ENCODE measurements around the gene CORIN. TPM values are rescaled to one million over a fixed set of nuclear protein-coding genes. Genes with fewer than 3 reads are reported as not detected.
A peak's percentile ranks its signal among the peaks of the same experiment; 100 is the strongest.

The CORIN gene, protein sequence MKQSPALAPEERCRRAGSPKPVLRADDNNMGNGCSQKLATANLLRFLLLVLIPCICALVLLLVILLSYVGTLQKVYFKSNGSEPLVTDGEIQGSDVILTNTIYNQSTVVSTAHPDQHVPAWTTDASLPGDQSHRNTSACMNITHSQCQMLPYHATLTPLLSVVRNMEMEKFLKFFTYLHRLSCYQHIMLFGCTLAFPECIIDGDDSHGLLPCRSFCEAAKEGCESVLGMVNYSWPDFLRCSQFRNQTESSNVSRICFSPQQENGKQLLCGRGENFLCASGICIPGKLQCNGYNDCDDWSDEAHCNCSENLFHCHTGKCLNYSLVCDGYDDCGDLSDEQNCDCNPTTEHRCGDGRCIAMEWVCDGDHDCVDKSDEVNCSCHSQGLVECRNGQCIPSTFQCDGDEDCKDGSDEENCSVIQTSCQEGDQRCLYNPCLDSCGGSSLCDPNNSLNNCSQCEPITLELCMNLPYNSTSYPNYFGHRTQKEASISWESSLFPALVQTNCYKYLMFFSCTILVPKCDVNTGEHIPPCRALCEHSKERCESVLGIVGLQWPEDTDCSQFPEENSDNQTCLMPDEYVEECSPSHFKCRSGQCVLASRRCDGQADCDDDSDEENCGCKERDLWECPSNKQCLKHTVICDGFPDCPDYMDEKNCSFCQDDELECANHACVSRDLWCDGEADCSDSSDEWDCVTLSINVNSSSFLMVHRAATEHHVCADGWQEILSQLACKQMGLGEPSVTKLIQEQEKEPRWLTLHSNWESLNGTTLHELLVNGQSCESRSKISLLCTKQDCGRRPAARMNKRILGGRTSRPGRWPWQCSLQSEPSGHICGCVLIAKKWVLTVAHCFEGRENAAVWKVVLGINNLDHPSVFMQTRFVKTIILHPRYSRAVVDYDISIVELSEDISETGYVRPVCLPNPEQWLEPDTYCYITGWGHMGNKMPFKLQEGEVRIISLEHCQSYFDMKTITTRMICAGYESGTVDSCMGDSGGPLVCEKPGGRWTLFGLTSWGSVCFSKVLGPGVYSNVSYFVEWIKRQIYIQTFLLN
- not detected for polyA plus RNA-seq

DNA sequence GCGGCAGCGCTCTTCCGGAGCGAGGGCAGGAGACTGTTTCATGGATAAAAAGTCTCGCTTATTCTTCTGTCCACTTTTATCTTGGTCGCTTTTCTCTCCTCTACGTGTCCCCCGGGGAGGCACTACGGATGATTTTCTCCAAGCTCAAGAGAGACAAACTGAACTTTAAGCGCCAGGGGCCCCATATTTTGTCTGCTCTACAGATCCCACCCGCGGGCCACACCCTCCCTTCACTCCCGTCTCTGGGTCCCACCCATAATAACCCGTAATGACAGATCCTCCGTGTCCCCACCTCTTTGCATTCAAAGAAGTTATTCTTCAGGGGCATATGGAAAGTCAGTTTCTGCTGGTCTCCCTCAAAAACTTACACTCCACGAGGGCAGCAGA lies at the start of gene CORIN:
Gene CORIN, minus strand, starts transcription at position 160 of the 387 bp plus-strand sequence. Its CDS starts 118 bp downstream, at position 42.
- Mint-ChIP-seq H3K27me3 (peaks cover 2% of the 10 kb centered on the region), H3K27ac (peak within 1 kb of the TSS in 2 of 3 donors; percentile 40 to 69), H3K36me3 (no peaks in the 10 kb centered on the region), H3K4me3 (peak within 1 kb of the TSS; percentile 86 to 95 (median 90)), H3K9me3 (no peaks in the 10 kb centered on the region), H3K4me1 (peaks cover 12 to 27% (median 23%) of the 10 kb centered on the region in 3 donors)

DNA sequence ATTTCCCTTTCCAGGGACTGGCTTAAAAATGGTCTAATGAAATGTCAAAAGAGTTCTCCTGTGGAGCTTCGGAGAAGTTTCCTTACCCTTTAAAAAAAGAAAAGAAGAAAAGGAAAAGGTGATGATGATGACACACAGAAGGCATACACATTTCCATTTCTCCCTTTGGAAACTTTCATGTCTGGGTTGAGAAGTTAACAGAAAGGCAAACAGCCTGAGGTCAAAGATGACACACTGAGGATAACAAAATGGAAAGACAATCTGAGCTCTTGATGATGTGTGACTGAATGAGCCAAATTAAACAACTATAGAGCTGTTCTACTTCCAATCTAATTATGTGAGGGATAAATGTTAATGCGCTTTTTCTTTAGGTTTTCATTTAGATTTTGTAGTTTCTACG lies 44.4 kb upstream of the CORIN start:
- no peaks in the 10 kb centered on the region for H3K9me3 Mint-ChIP-seq

DNA sequence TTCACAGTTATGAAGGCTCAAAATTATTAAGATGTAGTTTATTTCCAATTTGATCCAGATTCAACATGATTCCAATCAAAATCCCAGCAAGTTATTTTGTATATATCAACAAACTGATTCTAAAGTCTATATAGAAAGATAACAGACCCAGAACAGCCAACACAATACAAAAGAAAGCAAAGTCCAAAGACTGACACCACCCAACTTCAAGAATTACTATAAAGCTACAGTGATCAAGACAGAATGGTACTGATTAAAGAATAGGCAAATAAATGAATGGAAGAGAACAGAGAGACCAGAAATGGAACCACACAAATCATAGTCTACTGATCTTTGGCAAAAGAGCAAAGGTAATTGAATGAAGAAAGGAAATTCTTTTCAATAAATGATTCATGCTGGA lies 41.6 kb upstream of the CORIN start:
- Mint-ChIP-seq H3K27me3 (no peaks in the 10 kb centered on the region), H3K9me3 (peaks cover 0 to 1% (median 0%) of the 10 kb centered on the region in 3 donors), H3K27ac (no peak overlapping the region), H3K36me3 (peaks cover 27% of the 10 kb centered on the region), H3K4me1 (peaks cover 0 to 2% (median 0%) of the 10 kb centered on the region in 3 donors), H3K4me3 (no peak overlapping the region)

More for the DNA sequence above, 44.4 kb upstream of the CORIN start:
- H3K4me1 Mint-ChIP-seq = no peaks in the 10 kb centered on the region
- peaks cover 13% of the 10 kb centered on the region for H3K36me3 Mint-ChIP-seq
- no peak overlapping the region for H3K4me3 Mint-ChIP-seq
- no peak overlapping the region for H3K27ac Mint-ChIP-seq
- H3K27me3 Mint-ChIP-seq = no peaks in the 10 kb centered on the region

DNA sequence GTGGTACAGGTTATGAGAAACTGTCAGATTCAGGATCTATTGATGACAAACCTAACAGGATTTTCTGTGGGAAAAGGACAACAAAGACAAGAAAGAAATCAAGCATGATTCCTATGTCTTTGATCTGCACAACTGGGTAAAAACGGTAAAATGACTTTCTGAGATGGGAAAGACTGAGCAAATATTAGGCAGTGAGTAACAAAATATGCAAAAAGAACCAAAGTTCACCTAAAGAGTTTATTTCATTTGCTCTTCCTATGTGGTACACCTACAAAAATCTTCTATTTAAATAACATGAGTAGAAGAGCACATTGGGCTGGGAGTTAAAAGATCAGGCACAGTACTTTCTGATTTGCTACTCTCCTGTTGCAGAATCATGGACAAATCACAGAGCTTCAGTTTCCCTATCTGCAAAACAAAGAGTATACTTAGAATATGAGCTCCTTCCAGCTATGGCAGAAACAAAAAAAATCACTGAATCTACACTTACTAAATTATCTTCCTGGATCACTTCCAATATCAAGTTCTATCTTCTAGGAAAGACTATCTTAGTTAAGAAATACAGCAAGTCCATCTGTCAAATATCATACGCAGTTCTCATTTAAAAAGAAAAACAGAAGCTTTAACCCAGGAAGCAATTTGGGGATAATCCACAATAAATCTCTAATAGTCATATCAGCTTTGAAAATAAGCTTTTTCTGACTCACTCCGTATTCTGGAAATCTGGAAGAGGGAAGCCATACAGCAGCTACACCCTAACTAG lies 39.1 kb upstream of the CORIN start:
- Mint-ChIP-seq H3K9me3 (peaks cover 0 to 8% (median 0%) of the 10 kb centered on the region in 3 donors), H3K27me3 (no peaks in the 10 kb centered on the region), H3K4me3 (no peak overlapping the region), H3K4me1 (peaks cover 0 to 2% (median 0%) of the 10 kb centered on the region in 3 donors), H3K36me3 (peaks cover 32% of the 10 kb centered on the region), H3K27ac (no peak overlapping the region)

DNA sequence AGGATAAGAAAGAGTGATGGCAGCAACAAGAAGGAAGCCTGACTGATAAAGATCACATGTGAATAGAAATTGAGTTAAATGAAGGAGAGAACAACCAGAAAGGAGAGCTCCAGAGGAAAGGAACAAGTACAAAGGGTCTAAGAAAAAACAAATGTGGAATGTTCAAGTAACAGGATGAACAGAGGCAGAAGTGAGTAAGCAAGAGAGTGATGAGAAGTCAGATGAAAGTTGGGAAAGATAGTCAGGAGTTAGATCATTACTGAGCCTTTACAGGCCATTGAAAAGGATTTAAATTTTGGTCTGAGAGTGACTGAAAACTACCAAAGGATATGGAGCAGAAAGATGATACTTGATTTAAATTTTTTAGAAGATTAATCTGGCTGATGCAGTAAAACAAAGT lies 38.4 kb upstream of the CORIN start:
- peaks cover 0 to 8% (median 0%) of the 10 kb centered on the region in 3 donors for H3K9me3 Mint-ChIP-seq
- H3K27me3 Mint-ChIP-seq = no peaks in the 10 kb centered on the region
- H3K36me3 Mint-ChIP-seq = peaks cover 32% of the 10 kb centered on the region
- H3K4me1 Mint-ChIP-seq = peaks cover 0 to 2% (median 0%) of the 10 kb centered on the region in 3 donors
- no peak overlapping the region for H3K4me3 Mint-ChIP-seq
- peak overlapping the region in 1 of 3 donors; percentile 6 for H3K27ac Mint-ChIP-seq

DNA sequence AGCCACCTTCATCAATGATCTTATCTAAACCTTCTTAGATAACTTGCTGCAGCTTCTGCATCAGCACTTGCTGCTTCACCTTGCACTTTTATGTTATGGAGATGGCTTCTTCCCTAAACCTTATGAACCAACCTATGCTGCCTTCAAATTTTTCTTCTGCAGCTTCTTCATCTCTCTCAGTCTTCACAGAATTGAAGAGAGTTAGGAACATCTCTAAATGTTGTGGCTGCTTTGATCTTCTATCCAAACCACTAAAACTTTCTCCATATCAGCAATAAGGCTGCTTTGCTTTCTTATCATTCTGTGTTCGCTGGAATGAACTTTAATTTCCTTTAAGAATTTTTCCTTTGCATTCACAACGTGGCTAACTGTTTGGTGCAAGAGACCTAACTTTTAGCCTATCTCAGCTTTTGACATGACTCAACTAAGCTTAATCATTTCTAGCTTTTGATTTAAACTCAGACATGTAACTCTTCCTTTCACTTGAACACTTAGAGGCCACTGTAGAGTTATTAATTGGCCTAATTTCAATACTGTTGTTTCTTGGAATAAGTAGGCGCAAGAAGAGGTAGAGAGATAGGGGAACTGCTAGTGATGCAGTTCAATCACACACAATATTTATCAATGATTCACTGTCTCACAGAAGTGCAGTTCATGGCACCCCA lies 36.1 kb upstream of the CORIN start:
- no peak overlapping the region for H3K27ac Mint-ChIP-seq
- H3K27me3 Mint-ChIP-seq = no peaks in the 10 kb centered on the region
- no peak overlapping the region for H3K4me3 Mint-ChIP-seq
- H3K36me3 Mint-ChIP-seq = peaks cover 39% of the 10 kb centered on the region
- H3K4me1 Mint-ChIP-seq = peaks cover 0 to 2% (median 0%) of the 10 kb centered on the region in 3 donors
- H3K9me3 Mint-ChIP-seq = peaks cover 0 to 8% (median 0%) of the 10 kb centered on the region in 3 donors

DNA sequence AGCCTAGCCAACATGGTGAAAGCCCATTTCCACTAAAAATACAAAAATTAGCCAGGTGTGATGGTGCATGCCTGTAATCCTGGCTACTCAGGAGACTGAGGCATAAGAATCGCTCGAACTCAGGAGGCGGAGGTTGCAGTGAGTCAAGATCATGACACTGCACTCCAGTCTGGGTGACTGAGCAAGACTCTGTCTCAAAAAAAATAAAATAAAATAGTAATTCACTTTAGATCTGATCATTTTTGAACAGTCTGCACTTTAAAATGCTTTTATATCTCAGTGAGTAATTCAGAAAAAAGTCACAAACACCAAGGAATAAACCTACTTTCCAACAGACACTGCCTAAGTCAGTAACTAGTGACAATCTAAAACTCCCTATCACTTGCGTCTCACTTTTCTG lies 25.6 kb upstream of the CORIN start:
- Mint-ChIP-seq H3K27me3 (no peaks in the 10 kb centered on the region), H3K27ac (no peak overlapping the region), H3K4me3 (no peak overlapping the region), H3K36me3 (peaks cover 26% of the 10 kb centered on the region), H3K4me1 (peaks cover 0 to 1% (median 0%) of the 10 kb centered on the region in 3 donors), H3K9me3 (peaks cover 0 to 5% (median 0%) of the 10 kb centered on the region in 3 donors)

DNA sequence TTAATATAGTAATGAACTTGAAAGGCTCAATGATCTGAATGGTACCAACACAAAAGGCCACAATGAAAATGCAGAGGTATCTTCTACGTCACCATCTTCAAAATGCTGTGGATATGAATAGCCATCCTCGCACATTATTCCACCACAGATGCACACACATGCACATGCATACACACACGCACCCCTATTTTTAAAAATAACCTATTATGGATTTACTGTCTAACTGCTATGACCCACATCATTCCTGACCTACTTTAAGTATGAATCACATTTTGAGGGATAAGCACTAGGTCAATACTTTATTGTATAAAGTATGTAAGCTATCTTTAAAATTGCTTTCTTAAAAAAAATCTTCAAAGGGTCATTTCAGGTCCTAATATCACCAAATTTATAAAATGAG lies 24.4 kb upstream of the CORIN start:
- Mint-ChIP-seq H3K9me3 (peaks cover 0 to 1% (median 0%) of the 10 kb centered on the region in 3 donors), H3K4me3 (no peak overlapping the region), H3K4me1 (peaks cover 0 to 9% (median 5%) of the 10 kb centered on the region in 3 donors), H3K27ac (no peak overlapping the region), H3K36me3 (peaks cover 20% of the 10 kb centered on the region), H3K27me3 (no peaks in the 10 kb centered on the region)

DNA sequence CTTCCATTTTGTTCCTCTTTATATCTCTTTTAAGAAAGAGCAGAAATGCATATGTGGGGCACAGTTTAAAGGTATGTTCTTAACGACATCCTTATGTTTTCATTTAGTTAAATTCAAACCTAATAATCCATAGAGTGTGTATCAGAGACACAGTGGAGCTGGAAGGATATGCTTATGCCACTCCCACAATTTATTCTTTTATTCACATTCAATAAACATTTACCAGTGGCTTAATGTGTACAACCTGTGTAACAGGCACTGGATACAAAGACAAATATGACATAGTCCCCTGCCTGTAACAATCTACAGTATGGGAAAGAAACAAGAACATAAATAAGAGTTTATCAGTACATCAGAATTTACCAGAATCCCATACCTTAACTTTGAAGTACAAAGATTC lies 22.4 kb upstream of the CORIN start:
- no peak overlapping the region for H3K27ac Mint-ChIP-seq
- H3K4me3 Mint-ChIP-seq = no peak overlapping the region

DNA sequence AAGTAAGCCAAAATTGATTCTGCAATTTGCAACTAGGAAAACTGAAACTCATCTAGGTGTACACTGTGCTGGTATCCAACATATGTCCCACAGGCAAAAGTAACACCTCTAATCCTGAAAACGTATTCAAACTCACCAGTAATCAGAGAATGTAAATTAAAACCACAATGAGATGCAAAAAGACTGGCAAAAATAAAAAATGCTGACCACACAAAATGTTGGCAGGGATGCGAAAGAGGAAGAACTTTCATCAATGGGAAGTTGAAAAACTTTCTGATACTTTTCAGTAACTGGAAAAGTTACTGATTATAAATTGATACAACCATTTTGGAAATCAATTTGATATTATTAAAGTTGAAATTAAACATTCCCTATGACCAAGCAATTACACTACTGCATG lies 20.1 kb upstream of the CORIN start:
- Mint-ChIP-seq H3K27me3 (no peaks in the 10 kb centered on the region), H3K9me3 (peaks cover 0 to 1% (median 0%) of the 10 kb centered on the region in 3 donors), H3K4me3 (no peak overlapping the region), H3K27ac (peak overlapping the region in 1 of 3 donors; percentile 18), H3K4me1 (peaks cover 0 to 9% (median 7%) of the 10 kb centered on the region in 3 donors), H3K36me3 (peaks cover 12% of the 10 kb centered on the region)

More for the DNA sequence above, 22.4 kb upstream of the CORIN start:
- peaks cover 0 to 9% (median 5%) of the 10 kb centered on the region in 3 donors for H3K4me1 Mint-ChIP-seq
- peaks cover 0 to 1% (median 0%) of the 10 kb centered on the region in 3 donors for H3K9me3 Mint-ChIP-seq
- H3K27me3 Mint-ChIP-seq = no peaks in the 10 kb centered on the region
- peaks cover 8% of the 10 kb centered on the region for H3K36me3 Mint-ChIP-seq

DNA sequence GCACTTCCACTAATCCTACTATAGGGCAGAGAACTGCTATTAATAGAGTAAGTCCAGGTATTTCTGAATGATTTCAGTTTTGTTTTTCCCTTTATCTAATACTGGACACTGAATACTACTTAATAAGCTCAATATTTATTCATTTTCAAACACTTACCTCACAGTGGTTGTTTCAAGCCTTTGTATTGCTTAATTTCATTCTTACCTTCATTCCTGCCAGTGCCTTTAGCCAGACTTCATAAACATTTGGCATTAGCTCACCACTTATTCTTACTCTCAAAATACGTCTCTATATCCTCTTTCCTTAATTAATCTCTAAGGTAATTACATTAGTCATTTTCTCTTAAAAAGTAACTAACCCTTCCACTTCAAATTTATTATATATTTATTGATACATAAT lies 18.8 kb upstream of the CORIN start:
- H3K4me3 Mint-ChIP-seq = no peak overlapping the region
- H3K4me1 Mint-ChIP-seq = peaks cover 0 to 9% (median 7%) of the 10 kb centered on the region in 3 donors
- H3K27ac Mint-ChIP-seq = no peak overlapping the region
- H3K27me3 Mint-ChIP-seq = no peaks in the 10 kb centered on the region
- no peaks in the 10 kb centered on the region for H3K9me3 Mint-ChIP-seq
- H3K36me3 Mint-ChIP-seq = peaks cover 8% of the 10 kb centered on the region

DNA sequence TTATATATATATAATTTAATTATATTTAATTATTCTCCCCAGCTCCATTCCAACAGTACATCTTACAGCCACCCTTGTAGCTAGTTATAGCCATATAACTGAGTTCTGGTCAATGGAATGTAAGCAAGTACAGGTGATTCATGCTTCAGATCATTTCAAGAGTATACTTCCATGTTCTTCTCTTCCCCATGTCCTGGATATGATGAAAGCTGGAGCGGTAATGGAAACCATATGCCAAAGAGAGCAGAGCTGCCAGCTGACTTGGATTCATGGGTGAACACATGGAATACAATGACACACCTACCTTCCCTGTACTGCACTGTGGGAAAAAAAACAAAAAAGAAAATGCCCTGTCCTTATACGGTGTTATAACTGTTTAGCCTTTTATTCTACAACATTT lies 17.5 kb upstream of the CORIN start:
- H3K36me3 Mint-ChIP-seq = peaks cover 11% of the 10 kb centered on the region
- peaks cover 0 to 9% (median 7%) of the 10 kb centered on the region in 3 donors for H3K4me1 Mint-ChIP-seq
- H3K27ac Mint-ChIP-seq = no peak overlapping the region
- H3K9me3 Mint-ChIP-seq = no peaks in the 10 kb centered on the region
- no peaks in the 10 kb centered on the region for H3K27me3 Mint-ChIP-seq
- no peak overlapping the region for H3K4me3 Mint-ChIP-seq

DNA sequence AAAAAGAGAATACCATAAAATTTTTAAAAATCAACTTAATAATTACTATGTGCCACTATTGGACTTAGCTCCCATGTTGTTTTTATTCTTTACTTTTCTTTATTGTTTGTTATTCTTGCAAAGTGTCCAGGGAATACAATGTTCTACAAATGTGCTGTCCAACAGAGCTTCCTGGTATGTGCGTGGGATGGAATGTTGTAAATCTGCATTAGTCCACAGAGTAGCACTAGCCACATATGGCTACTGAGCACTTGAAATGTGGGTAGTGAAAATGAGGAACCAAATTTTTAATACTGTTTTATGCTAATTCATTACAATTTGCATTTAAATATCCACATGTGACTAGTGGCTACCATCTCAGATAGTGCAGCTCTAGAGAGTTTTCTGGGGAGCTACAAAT lies 14.3 kb upstream of the CORIN start:
- Mint-ChIP-seq H3K36me3 (peaks cover 11% of the 10 kb centered on the region), H3K4me3 (no peak overlapping the region), H3K4me1 (peaks cover 0 to 2% (median 0%) of the 10 kb centered on the region in 3 donors), H3K27me3 (no peaks in the 10 kb centered on the region), H3K27ac (no peak overlapping the region), H3K9me3 (no peaks in the 10 kb centered on the region)

DNA sequence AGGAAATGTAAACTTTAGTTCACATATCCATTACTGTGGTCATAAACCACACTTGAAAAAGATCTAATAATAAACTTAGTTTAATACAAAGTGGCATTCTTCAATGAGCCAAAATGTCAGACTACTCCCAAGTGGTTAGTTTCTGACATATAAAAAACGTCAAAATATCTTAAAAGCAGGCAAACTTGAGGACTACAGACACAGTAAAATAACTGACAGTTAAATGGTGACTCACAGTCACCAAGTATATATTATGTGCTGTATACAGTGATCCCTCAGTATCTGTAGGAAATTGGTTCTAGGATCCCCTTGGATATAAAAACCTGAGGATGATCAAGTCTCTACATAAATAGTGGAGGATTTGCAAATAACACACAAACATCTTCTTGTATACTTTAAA lies 11.6 kb upstream of the CORIN start:
- no peak overlapping the region for H3K4me3 Mint-ChIP-seq
- H3K9me3 Mint-ChIP-seq = no peaks in the 10 kb centered on the region
- no peaks in the 10 kb centered on the region for H3K27me3 Mint-ChIP-seq
- H3K36me3 Mint-ChIP-seq = peaks cover 12% of the 10 kb centered on the region
- H3K4me1 Mint-ChIP-seq = peaks cover 0 to 2% (median 0%) of the 10 kb centered on the region in 3 donors
- H3K27ac Mint-ChIP-seq = no peak overlapping the region
